GM18505 (cell line): ENCODE data around the gene PDE11A.
"Not testable (repeated sequence)": the region's sequence is repeated elsewhere in the genome, so short reads cannot be mapped to it uniquely, and the experiment has no call there.

ENCODE experiments used
- ATAC-seq: cut with Tn5 transposase; IDR thresholded peaks from one replicate; pipeline ENCODE4 v1.9.1; 2021; ENCODE audit not compliant: unreplicated experiment
- POLR2A ChIP-seq: IDR thresholded peaks from 4 replicates; pipeline ENCODE4 v1.6.1; 2011; ENCODE audit warnings: borderline replicate concordance; ENCODE audit not compliant: insufficient read depth, insufficient read length; ENCODE audit errors: extremely low read depth

The PDE11A gene

DNA sequence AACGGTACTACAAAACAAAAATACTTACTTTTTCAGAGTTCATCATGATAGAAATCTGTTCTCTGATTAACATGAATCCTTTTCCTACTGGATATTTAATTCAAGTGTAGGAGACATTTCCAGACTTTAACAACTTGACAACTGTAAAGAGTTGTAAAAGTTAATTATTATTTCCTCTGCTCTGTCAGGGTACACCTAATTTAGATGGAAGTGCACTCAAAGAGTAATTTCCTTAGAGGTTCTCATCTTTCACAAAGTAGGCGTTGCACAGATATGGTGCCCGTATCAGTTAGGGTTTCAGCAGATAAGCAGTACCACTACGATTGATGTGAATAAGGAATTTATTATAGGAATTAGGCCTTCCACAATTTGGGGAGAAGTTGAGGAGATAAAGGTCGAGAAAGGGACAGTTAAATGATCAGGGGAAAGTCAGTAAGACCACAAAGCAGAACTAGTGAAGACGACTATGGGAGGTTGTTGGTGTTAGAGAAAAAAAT lies 16.2 kb upstream of the PDE11A start:
- no peak for TF ChIP-seq POLR2A
- ATAC-seq: no peak

DNA sequence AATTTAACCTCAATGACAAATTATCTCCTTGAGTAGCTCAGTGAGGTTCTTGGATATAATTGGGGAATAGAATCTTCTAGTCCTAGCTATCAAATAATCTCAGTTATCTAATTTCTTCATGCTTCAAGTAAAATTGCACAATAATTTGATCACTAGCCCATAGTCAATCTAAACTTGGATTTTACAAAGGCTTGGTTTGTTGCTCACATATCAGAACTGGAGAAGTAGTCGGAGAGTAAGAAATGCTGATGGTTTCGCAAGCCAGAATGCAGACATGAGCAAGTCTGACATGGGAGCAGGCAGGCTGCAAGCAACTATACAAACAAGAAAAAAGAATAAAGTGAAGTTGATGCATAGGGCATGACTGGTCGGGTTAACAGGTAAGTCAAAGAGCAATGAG lies 11.7 kb upstream of the PDE11A start:
- TF ChIP-seq POLR2A: no peak
- ATAC-seq: no peak

GRCh38 chr2:178082408-178083045 lies 9.9 kb upstream of the PDE11A start:
- TF ChIP-seq POLR2A: no peak
- ATAC-seq: no peak

DNA sequence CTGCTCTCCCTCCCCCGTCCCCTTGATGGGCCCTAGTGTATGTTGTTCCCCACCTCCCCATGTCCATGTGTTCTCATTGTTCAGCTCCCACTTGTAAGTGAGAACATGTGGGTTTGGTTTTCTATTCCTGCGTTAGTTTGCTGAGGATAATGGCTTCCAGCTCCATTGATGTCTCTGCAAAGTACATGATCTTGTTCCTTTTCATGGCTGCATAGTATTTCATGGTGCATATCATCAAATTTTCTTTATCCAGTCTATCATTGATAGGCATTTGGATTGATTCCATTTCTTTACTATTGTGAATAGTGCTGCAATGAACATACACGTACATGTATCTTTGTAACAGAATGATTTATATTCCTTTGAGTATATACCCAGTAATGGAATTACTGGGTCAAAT lies 6.7 kb upstream of the PDE11A start:
- ATAC-seq: not testable (repeated sequence)

GRCh38 chr2:178076130-178076529 lies 3.6 kb upstream of the PDE11A start:
- TF ChIP-seq POLR2A: no peak
- no peak for ATAC-seq

GRCh38 chr2:178075006-178075326 lies 2.4 kb upstream of the PDE11A start:
- no peak for TF ChIP-seq POLR2A
- ATAC-seq: no peak

DNA sequence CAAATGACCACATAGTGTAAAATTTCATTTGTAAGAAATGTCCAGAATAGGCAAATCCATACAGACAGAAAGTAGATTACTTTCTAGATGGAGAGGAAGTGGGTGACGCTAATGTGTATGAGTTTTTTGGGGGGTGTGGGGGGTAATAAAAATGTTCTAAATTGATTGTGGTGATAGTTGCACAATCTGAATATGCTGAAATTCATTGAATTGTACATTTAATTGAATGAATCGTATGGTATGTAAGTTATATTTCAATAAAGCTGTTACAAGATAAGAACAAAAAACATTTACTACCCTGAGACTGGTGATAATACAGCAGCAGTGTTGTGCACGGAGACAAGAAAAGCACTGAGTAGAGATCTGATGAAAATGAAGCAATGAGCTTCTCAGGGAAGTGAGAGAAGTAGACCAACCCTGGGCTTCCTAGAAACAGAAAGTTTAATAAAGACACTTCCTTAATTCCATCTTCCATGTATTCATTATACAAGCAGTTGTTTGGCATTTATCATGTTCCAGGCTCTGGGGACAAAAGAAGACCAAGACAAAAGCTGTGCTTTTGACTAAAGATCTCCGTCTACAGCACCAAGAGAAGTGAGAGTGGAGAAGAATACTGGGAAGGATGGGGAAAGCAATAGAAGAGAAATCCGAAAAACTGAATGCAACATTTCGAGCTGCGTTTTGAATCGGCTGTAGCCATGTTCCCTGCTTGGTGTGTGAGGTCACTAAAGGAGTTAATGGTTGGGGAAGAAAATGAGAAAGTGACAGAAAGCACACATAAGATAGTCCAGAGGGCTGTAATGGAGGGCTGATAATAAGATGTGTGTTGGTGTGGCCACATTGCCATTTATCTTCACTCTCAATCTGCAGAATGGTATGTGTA lies 1.8 kb upstream of the PDE11A start:
- no peak for ATAC-seq
- no peak for TF ChIP-seq POLR2A

DNA sequence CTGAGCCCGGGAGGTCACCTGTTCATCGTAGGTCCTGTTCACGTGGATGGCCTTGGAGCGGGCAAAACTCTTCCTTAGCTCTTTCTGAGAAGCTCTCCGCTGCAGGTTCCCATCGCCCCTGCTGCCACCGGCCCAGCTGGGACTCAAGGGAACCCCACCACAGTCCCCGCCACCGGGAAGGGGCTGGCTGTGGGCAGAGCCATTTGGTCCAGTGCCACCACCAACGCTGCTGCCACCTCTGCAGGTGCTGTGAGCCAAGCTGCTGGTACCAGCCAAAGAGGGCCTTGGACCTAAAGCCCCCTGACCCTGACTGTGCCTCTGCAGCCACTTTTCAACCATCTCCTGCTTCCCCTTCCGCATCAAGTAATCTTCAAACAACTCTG lies 586 bp downstream of the PDE11A start:
- no peak for TF ChIP-seq POLR2A
- no peak for ATAC-seq

- no peak for TF ChIP-seq POLR2A
- ATAC-seq: no peak
Measured at GRCh38 chr2:178070824-178071223, 1.8 kb downstream of the PDE11A start.

DNA sequence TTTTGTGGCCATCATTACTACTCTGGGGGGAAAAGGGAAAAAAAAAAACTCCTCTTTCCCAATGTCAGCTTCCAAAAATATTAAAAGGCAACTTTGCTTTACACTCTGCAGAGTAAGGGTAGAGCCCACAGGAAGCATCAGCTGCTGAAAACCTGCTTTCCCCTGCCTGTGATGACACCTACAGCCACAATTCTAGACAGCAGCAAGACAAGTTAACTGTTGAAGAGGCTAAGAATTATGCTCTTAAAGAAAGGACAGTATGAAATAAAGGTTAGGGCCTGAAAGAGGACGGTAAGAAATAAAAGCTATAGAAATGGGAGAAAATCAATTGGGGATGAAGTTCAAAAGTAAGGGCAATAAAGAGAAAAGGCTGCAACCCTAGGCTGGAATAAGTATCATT lies 3.0 kb downstream of the PDE11A start:
- TF ChIP-seq POLR2A: no peak
- ATAC-seq: no peak

GRCh38 chr2:178068823-178069454 lies 3.6 kb downstream of the PDE11A start:
- TF ChIP-seq POLR2A: no peak
- ATAC-seq: no peak

DNA sequence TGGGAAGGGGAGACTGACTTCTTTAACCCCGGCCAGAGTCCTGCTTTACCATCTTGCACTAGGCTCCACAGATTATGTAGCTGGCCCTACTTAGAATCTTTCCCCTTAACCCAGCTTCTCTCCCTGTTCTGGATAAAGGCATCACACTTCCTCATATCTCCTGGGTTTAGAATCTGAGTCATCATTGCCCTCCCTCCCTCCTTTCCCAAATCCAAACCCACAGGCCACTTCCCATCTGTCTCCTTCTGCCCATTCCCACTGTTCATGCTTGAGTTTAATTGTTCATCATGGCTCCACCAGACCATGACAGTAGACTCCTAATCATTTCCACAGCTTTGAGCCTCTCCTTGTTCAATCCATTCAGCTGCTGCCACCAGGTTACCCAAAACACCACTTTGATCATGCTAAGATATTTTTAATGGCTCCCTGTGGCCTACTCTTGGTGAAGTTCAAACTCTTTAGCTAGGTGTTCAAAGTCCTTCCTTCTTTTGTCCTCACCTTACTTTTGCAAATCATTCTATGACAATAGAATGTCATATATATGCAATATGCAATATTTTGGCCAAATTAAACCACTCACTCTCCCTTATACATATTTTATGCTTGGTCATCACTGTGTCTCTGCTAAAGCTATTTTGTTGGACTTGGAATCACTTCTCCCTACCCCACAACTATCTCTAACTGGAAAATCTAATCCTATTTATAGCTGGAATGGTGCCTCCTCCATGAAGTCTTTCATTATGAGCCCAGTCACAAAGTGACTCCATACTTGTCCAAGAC lies 5.5 kb downstream of the PDE11A start:
- no peak for ATAC-seq
- TF ChIP-seq POLR2A: no peak

DNA sequence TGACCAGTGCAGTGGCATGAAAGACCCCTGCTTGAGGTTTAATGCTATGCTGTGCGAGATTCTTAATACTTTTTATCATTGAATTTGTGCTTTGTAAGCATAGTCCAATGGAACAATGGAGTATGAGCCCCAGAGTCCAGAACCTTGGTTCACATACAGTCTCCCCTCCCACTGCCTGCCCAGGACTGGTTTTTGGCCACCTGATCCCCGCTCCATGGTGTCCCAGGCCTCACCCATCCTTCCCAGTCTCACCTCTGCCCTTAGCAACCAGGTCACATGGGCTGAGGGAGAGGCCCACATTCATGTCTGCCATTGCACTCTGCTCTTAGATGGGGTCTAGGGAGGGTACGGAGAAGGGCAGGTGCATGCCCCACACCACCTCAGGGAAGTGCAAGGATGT lies 6.3 kb downstream of the PDE11A start:
- no peak for ATAC-seq
- no peak for TF ChIP-seq POLR2A

DNA sequence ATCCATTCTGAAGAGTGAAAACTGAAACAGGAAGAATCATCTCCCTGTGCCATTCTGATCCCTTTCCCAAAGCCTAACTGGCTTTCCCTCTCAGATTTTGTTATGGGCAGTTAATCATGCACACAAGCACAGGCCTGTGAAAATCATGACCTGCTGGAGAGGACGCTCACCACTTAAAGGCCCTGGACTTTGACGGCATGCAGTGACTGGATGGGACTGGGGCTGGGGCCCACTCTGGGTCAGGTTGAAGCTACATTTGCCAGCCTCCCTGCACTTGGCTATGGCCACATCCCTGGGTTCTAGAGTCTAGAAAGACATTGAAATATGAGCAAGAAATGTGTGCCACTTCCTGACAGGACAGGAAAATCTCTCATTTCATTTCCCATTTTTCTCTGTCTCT lies 12.9 kb downstream of the PDE11A start:
- TF ChIP-seq POLR2A: no peak
- no peak for ATAC-seq

DNA sequence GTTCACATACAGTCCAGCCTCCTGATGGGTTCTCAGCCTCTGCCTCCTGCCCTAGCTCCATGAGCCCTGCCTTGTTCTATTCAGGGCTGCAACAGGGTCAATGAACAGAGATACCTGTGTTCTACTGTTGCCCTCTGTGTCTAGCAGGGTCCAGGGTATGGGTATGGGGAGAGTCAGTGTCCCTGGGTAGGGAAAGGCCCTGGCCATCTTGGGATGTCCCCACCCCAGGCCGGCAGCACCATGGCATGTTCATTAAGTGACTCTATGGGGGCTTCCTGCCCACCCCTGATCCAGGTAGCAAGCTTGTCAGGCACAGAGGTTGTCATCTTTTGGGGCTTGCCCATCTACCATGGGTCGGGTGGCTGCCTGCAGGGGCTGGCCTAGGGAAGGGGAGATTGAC lies 13.5 kb downstream of the PDE11A start:
- no peak for ATAC-seq
- TF ChIP-seq POLR2A: no peak
